ENCODE results near the gene UGDH. TPM values are rescaled to one million over a fixed set of nuclear protein-coding genes. Genes with fewer than 3 reads are reported as not detected.
"Not testable (repeated sequence)": the region's sequence is repeated elsewhere in the genome, so short reads cannot be mapped to it uniquely, and the experiment has no call there.

Gene UGDH
- polyA plus RNA-seq, 1 donor from 2014 or later: 21.1 TPM

GRCh38 chr4:39548425-39549067 is 21.3 kb upstream of the UGDH start:
- no peak overlapping the region for H3K4me2 ChIP-seq (ENCODE audit: low read length)
- H3K27ac ChIP-seq (ENCODE audit: low read length): no peak overlapping the region
- H4K20me1 ChIP-seq (ENCODE audit: insufficient read depth): no peaks in the 10 kb centered on the region
- no peaks in the 10 kb centered on the region for H3K79me2 ChIP-seq (replicated peaks; ENCODE audit: insufficient read depth, low read length)
- no peaks in the 10 kb centered on the region for H3K9me2 ChIP-seq (ENCODE audit: insufficient read depth, low read length)
- H3K27me3 ChIP-seq (ENCODE audit: insufficient read depth, low read depth, low read length): no peaks in the 10 kb centered on the region
- H3K9ac ChIP-seq (ENCODE audit: low read length): no peak overlapping the region
- no peak overlapping the region for H2AFZ ChIP-seq (ENCODE audit: low read depth, low read length)
- TF ChIP-seq TAF1 (IDR thresholded peaks at IDR 0.05; ENCODE audit: low read depth): no peak
- no peak for TF ChIP-seq POLR2AphosphoS5 (IDR thresholded peaks at IDR 0.05)
- no peak for TF ChIP-seq REST (IDR thresholded peaks at IDR 0.05; ENCODE audit: borderline replicate concordance)
- no peak for TF ChIP-seq MXI1 (conservative IDR thresholded peaks at IDR 0.05; ENCODE audit: poor library complexity, severe bottlenecking)
- TF ChIP-seq EP300 (conservative IDR thresholded peaks at IDR 0.05; ENCODE audit: poor library complexity, severe bottlenecking): no peak
- no peak for TF ChIP-seq RAD21 (conservative IDR thresholded peaks at IDR 0.05)
- H3K4me3 ChIP-seq (ENCODE audit: low read length): no peak overlapping the region
- H3F3A ChIP-seq (ENCODE audit: insufficient read depth, low read length, poor library complexity, severe bottlenecking): no peaks in the 10 kb centered on the region
- no peaks in the 10 kb centered on the region for H3K36me3 ChIP-seq (ENCODE audit: insufficient read depth, low read length)
- H3K9me3 ChIP-seq (ENCODE audit: low read length): no peaks in the 10 kb centered on the region

GRCh38 chr4:39544580-39545315 is 17.5 kb upstream of the UGDH start:
- Histone ChIP-seq H3K36me3 (ENCODE audit: insufficient read depth, low read length) (no peaks in the 10 kb centered on the region), H3K9me2 (ENCODE audit: insufficient read depth, low read length) (no peaks in the 10 kb centered on the region), H2AFZ (ENCODE audit: low read depth, low read length) (no peak overlapping the region), H3K4me3 (ENCODE audit: low read length) (no peak overlapping the region), H3K9me3 (ENCODE audit: low read length) (no peaks in the 10 kb centered on the region), H3K79me2 (replicated peaks; ENCODE audit: insufficient read depth, low read length) (no peaks in the 10 kb centered on the region), H3K27ac (ENCODE audit: low read length) (no peak overlapping the region), H3K27me3 (ENCODE audit: insufficient read depth, low read depth, low read length) (no peaks in the 10 kb centered on the region), H4K20me1 (ENCODE audit: insufficient read depth) (no peaks in the 10 kb centered on the region), H3K4me2 (ENCODE audit: low read length) (no peak overlapping the region), H3K9ac (ENCODE audit: low read length) (no peak overlapping the region), H3F3A (ENCODE audit: insufficient read depth, low read length, poor library complexity, severe bottlenecking) (no peaks in the 10 kb centered on the region)
- no peak for TF ChIP-seq POLR2AphosphoS5 (IDR thresholded peaks at IDR 0.05)
- no peak for TF ChIP-seq EZH2 (IDR thresholded peaks at IDR 0.05; ENCODE audit: borderline replicate concordance, insufficient read depth, low read length, poor library complexity, severe bottlenecking)
- no peak for TF ChIP-seq SMC3 (conservative IDR thresholded peaks at IDR 0.05; ENCODE audit: poor library complexity)
- no peak for TF ChIP-seq CTCF (IDR thresholded peaks at IDR 0.05; ENCODE audit: poor library complexity, severe bottlenecking)
- no peak for TF ChIP-seq MXI1 (conservative IDR thresholded peaks at IDR 0.05; ENCODE audit: poor library complexity, severe bottlenecking)
- no peak for TF ChIP-seq RAD21 (conservative IDR thresholded peaks at IDR 0.05)
- no peak for TF ChIP-seq EP300 (conservative IDR thresholded peaks at IDR 0.05; ENCODE audit: poor library complexity, severe bottlenecking)
- no peak for TF ChIP-seq REST (IDR thresholded peaks at IDR 0.05; ENCODE audit: borderline replicate concordance)
- no peak for TF ChIP-seq TAF1 (IDR thresholded peaks at IDR 0.05; ENCODE audit: low read depth)

- not testable (repeated sequence) for H3K4me3 ChIP-seq (ENCODE audit: low read length); H3K4me2 ChIP-seq (ENCODE audit: low read length); H3K27me3 ChIP-seq (ENCODE audit: insufficient read depth, low read depth, low read length); H3K27ac ChIP-seq (ENCODE audit: low read length); H3K9me2 ChIP-seq (ENCODE audit: insufficient read depth, low read length); H2AFZ ChIP-seq (ENCODE audit: low read depth, low read length); H4K20me1 ChIP-seq (ENCODE audit: insufficient read depth); H3F3A ChIP-seq (ENCODE audit: insufficient read depth, low read length, poor library complexity, severe bottlenecking); H3K36me3 ChIP-seq (ENCODE audit: insufficient read depth, low read length); H3K9ac ChIP-seq (ENCODE audit: low read length); H3K79me2 ChIP-seq (replicated peaks; ENCODE audit: insufficient read depth, low read length); H3K9me3 ChIP-seq (ENCODE audit: low read length)
These were observed 16.8 kb upstream of the UGDH start for GRCh38 chr4:39544080-39544479.

All from neural cell (in vitro differentiated cells).